MV-4-11 (cell line): ENCODE results near the gene TBX15.

Experiments
- DNase-seq: peaks from one replicate; lab custom pipeline; 2025; lab: John Stamatoyannopoulos, UW

Gene TBX15

GRCh38 chr1:118890851-118891384, 97.2 kb downstream of the TBX15 start:
- DNase-seq: no peak

- no peak for DNase-seq
These were observed 103.2 kb downstream of the TBX15 start for GRCh38 chr1:118884946-118885345.

DNA sequence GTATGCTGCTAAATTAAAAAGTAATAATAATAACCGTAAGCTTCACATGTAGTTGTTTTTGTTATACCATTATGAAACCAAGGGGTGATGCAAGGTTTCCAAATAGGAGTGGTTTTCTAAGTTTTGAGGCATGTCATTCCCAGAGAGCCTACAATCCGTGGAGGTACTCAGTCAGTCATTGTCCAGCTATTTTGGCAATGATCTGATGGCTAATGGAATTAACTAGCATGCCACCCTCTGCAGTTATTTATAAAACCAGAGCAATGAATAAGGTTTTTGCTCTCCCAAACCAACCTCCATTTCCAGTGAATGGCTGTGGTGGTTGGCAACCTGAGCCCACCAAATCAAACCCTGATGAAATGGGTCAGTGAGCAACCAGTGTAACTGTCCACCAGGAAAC, 106.4 kb downstream of the TBX15 start:
- no peak for DNase-seq

- no peak for DNase-seq
These were observed 109.5 kb downstream of the TBX15 start for GRCh38 chr1:118878661-118879060.

DNA sequence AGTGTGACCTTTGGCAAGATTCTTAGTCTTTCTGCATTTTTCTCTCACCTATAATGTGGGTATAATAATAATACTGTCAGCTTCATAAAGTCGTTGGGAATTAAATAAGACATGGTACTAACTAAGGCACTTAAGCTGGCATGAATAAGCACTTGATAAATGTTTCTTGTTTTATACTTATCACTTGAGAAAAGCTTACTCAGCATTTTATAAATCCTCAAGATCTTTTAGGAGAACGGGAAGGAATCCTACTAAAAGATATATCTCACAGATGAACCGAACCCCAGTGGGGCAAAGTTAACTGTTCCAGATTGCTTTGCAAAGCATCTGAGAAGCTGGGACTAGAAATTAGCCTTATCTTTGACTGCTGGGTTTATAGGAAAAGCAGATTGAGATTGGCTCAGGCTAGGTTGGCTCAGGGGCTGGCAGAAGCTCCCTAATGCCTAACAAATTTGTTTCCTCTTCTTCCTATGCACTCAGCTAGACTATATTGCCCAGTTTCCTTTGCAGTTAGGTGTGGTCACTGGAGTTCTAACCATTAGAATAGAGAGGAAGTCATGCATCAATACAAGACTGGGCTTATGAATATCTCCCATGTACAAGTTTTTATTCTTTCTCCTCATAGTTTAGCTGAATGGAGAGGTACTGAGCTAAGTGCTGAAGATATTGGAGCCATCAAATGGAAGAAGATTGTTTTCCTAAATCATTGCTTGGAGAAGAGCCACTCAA, 110.3 kb downstream of the TBX15 start:
- peak; percentile 3 for DNase-seq

- DNase-seq: no peak
These were observed 116.5 kb downstream of the TBX15 start for GRCh38 chr1:118871582-118872171.

GRCh38 chr1:118868387-118868786, 119.8 kb downstream of the TBX15 start:
- no peak for DNase-seq

DNA sequence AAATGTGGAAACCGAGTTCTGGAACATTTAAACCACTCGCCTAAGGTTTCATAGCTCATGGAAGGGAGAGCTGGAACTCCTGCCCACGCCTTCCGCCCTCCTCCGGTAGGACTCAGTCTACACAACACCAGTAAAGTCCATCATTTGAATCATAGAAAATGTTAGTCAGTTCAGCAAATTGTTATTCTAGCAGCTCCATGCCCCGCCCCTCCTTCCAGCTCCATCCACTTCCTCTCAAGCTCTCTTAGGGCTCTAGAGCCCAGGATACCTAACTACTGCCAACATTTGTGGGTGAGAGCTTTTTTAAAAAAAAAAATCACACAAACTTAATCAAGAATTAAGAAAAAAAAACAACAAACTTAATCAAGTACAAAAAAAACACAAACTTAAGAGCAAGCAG, 121.8 kb downstream of the TBX15 start:
- DNase-seq: no peak

GRCh38 chr1:118863688-118864087, 124.5 kb downstream of the TBX15 start:
- DNase-seq: peak; percentile 59

- peak; percentile 70 for DNase-seq
These were observed 125.4 kb downstream of the TBX15 start for GRCh38 chr1:118862755-118863154.

DNA sequence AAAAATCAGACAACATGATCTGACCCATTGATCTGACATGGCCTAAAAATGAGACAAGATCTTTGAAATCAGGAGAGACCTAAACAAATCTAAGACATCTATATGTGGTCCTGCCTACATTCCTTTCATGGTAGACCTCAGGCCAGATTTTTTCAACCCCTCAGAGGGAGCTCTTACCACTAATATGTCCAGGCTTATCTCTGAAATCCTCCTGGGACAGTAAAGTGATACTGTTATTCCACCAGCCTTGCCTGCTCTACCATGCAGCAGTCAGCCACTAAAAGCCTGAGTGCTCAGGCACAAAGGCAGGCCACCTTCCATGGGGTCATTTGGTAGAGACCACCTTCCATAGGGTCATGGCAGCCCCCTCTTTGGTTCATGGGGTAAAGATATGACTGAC, 126.9 kb downstream of the TBX15 start:
- DNase-seq: no peak

GRCh38 chr1:118859999-118860398, 128.1 kb downstream of the TBX15 start:
- no peak for DNase-seq

DNA sequence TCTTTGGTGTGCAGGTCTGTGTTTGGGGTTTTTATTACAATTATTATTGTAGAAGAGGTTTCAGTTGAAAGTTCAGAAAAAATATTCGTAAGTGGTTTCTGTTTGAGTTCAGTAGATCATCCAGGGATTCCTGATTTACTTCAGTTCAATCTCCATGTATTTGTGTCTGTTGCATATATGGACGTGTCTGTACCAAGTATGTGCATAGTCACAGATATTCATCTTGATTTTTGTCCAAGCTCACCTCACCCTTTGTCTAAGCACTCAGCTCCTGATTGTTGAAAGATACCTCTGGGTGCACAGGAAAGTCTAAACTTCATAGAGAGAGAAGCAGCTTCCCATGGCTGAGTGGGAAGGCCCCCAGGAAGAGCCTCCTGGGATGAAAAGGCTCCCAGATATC, 141.7 kb downstream of the TBX15 start:
- no peak for DNase-seq

GRCh38 chr1:118842452-118843201, 145.5 kb downstream of the TBX15 start:
- peak; percentile 90 for DNase-seq

DNA sequence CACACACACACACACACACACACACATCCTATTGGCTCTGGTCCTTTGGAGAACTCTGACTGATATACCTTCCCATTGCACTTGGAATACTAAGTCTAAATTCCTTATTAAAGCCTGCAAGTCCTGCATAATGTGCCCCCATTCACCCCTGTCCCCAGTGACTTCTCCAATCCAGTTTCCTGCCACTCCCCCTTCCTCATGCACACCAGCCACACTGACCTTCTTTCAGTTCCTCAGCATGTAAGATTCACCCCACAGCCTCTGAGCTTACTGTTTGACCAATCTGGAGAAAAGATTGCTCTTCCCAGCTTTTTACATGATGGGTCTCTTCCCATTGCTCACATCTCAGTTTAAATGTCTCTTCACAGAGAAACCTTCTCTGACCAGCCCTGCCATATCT, 146.6 kb downstream of the TBX15 start:
- peak; percentile 86 for DNase-seq
